ENCODE results near the gene TGM2.

- TF ChIP-seq CTCF (IDR thresholded peaks at IDR 0.05) (no peak), POLR2A (IDR thresholded peaks at IDR 0.05) (no peak)
These were observed 51.4 kb downstream of the TGM2 start for GRCh38 chr20:38113401-38114325.
